HL-60/S4 (cell line): ENCODE data around the gene CELF2.

ENCODE experiments used
- in situ Hi-C: fragments of 300-500 bp; cut with MboI; formaldehyde crosslinking; loops from 2 replicates; pipeline ENCODE4 v1.14.3; 2022; ENCODE audit warnings: low sequenced_read_pairs

Gene CELF2

DNA sequence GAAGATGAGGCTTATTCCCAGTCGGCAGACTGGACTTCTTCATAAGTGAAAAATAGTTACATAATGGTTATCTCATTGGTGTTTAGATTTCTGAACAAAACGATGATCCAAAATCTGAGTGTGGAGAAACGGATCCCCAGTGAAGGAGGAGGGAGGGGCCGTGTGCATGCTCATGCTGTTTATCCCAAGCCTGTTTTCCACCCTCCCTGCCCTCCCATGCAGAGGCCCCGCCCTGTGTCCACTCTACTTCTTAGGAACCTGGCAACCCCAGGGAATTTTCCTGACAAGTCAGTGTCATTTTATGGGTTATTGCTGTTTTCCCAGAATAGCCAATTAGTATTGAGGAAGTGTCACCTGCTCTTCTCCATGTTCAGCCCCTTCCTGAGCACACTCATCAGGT is 174.0 kb downstream of the CELF2 start:
- in situ Hi-C loops = no loop called here

DNA sequence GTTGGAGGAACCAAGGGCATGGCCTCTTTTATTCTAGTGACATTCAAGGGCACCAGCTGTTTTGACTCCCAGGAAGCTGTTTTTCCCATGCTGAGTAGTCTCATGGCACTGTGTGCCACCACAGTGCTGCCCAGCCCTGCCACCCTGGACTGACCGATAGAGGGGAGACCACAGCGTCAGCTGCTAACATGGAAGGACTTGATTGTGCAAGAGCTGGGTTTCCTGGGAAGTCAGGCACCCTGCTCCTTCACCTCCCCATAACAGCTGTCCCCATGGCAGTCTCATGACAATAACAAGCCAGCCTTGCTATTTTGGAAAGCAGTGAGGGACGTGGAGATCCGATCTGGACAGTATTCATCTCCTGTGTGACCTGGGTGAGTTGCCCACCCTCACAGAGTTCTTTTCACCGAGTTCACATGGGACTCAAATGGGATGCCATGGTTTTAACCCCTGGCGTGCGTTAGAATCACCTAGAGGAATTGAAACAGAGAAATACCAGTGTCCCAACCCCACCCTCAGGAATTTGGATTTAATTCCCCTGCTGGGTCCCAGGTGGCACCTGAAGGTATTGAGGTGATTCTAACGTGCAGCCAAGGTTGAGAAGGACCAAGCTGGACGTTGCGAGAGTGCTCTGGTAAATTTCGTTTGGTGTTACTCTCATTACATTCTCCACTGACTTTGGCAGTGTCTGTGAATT is 174.8 kb downstream of the CELF2 start:
- in situ Hi-C loops = no loop called here

- in situ Hi-C loops = no loop called here
Observed at GRCh38 chr10:11193001-11193551, 175.4 kb downstream of the CELF2 start.

- in situ Hi-C loops = no loop called here
Observed at GRCh38 chr10:11194859-11195586, 177.4 kb downstream of the CELF2 start.

DNA sequence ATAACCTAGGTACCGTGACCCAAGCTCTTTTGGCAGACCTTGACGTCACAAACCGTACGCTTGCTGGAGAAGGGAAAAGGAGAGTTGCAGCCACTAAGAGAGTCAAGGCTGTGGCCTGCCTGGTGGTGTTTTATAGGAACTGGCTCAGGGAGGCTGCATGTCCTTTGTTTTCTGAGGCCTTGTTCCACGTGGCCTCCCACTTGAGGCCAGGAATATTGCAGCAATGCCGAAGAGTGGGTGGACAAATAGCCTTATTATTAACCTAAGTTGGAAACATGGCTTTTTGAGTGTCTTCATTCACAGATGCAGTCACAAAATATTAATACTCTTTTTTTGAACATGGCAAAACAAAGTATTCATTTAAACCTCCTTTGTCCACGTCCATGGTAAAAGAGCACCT is 178.0 kb downstream of the CELF2 start:
- in situ Hi-C loops = no loop called here

DNA sequence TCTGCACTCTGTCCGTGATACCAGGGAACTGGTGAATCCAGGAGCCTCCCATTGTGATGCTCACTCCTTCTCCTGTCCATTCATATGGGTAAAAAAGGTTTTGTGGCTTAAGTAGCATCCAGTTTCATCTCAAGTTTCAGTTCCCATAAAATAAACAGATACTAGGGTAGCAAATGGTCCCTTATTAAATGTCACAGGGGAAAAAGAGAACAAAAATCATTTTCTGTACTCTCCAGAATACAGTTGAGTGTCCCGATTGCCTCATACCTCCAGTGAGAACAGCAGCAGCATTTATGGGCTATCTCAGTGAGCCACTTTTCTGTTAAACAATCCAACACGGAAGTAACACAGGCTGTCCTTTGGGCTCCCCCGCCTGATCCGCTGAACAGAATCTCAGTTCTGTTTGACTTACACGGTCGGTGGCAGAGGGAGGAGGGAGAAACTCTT is 179.6 kb downstream of the CELF2 start:
- in situ Hi-C loops = no loop called here

DNA sequence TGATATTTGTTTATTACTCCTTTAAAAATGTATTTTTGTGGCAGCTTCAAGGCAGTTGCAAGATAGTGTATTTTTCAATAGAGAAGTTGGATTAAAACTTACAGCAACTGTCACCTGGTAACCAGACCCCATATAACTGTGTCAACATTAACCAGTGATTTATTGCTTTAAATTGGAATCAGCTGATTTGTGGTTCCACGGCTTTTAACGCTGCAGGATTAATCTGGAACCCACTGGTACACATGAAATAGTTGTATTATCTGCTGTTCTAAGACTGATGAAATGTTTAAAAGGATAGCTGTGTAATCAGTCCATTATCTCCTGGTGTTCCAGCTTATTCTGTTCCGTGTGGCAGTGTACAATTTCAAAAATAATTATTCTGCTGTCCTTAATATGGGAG is 180.2 kb downstream of the CELF2 start:
- in situ Hi-C loops = no loop called here

- in situ Hi-C loops = no loop called here
Observed at GRCh38 chr10:11201911-11202310, 184.2 kb downstream of the CELF2 start.

DNA sequence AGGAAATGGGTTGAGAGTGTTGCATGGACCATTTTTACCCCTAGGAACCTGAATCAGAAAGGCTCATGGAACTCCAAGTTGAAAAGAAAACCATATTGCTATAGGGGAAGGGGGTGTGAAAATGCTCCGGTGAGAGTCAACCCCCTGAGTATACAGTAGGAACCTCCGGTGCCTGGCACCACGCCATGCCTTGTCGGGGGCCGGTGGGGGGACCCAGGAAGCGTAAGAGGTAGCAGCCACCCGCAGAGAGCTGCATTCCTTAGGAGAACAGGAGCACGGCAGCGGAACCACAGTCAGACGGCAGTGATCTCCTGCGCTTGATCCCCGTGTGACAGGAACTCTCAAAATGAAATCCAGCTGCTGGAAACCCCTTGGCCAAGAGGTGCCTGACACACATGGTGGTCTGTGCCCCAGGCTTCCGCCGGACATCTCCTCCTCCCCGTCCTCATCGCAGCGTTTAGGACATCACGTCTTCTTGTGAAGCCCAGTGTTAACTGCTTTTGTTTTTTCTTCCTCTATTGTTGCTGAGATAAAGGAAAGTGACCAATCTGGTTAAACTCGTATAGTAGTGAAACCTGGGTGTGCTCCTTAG is 186.8 kb downstream of the CELF2 start:
- in situ Hi-C loops = no loop called here

GRCh38 chr10:11205030-11205772 is 187.5 kb downstream of the CELF2 start:
- in situ Hi-C loops = no loop called here

DNA sequence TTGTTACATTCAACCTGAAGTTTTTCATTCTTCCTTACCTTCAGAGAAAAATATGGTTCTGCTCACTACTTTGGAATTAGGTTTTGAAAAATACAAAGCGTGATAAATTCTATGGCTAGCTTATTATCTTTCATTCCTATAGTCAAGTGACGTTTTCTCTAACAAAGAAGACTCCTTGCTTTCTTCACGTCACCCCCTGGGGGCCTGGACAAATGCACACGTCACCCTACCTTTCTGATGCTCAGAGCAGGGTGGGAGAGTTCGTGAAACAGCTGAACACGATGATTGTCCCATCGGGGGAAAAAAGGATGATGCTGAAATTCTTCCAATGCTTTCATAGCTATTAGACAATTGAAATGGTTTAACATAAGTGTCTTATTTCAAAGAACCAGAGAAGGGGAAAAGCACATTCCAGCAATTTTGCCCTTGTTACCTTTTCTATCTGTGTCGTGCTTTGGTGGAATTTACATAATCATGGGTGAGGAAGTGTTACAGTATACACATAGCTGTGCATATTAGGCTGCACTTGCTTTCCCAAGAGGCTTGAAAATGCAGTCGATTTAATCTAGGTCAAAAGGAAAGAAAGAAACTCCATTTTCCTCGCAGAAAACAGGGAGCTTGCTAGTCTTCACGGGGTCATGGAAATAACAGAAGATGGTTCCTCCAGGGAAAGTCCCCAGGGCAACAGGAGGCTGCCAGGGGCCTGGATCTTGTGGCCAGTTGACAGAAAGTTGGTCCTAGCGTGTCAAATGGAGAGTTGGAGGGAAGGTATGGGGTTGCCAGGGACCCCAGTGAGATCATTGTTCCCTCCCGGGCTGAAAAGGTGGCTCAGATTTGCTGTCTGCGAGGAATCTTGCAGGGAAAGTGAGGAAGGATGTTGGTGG is 189.2 kb downstream of the CELF2 start:
- in situ Hi-C loops = no loop called here

DNA sequence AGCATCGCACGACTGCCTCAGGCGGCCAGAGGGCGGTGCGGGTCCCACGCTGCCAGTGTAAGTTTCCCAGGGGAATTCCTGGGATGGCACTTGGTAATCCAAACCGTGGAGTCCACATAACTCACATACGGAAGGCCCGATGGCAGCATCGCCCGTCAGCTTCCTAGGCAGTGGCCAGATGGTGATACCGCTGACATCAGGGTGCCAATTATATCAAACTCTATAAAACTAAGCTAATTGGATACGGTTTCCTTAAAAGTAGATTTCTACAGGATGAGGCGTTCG is 189.8 kb downstream of the CELF2 start:
- in situ Hi-C loops = no loop called here

DNA sequence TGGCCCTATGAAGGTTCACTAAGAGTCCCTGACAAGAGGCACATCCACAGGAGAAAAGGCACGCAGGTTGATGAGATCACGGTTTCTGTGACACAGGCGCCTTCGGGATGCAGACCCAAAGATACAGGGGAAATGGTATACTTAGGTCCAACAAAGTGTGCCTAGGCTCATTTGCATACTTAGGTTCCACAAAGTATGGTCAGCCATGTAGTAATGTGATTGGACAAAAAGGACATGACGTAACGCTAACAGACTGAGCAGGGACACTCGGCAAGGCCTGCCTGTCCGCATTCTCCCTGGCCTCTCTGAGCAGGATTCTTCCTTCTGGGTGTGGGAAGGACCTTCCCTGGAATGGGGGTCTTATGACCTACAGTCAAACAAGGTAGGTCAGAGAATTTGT is 190.6 kb downstream of the CELF2 start:
- in situ Hi-C loops = no loop called here

DNA sequence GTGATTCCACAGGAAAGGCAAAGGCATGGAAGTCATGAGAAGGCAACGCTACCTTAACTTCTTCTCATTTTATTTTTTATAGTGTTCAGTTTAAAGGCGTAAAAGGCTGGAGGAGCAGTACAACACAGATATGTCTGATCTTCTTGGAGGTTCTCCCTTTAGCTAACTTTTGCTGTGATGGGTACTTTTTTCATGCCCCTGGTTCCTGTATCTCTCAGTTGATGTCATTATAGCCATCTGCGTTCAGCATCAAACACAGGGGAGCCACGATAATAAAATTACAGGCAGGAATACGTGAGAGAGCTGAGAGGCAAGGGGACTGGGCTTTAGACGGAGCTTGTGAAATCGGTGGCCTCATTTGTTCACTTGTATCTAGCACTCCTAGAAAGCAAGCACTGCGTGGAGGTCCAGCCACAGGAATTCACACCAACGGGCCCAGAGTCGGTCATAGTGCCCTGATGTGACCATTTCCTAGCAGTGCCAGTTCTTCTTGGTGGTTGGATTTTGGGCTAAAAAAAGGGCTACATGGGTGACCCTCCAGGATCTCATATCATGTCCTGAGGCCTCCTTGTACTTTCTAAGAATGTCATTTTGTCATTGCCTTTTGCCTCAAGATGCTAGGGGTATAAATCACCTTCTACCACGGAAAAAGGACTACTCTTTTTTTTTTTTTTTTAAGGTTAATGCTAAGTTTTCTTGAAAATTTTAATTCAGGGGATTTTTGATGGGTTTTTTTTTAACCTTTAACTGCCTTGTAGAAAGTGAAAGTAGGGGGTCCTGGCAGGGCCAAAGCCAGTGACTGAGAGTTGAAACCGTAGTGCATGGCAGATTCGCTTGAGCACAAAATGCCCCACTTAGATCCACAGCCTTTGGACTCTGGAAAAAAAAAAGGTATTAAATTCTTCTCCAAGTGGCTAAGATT is 191.5 kb downstream of the CELF2 start:
- in situ Hi-C loops = no loop called here

GRCh38 chr10:11209830-11210181 is 192.1 kb downstream of the CELF2 start:
- in situ Hi-C loops = no loop called here

DNA sequence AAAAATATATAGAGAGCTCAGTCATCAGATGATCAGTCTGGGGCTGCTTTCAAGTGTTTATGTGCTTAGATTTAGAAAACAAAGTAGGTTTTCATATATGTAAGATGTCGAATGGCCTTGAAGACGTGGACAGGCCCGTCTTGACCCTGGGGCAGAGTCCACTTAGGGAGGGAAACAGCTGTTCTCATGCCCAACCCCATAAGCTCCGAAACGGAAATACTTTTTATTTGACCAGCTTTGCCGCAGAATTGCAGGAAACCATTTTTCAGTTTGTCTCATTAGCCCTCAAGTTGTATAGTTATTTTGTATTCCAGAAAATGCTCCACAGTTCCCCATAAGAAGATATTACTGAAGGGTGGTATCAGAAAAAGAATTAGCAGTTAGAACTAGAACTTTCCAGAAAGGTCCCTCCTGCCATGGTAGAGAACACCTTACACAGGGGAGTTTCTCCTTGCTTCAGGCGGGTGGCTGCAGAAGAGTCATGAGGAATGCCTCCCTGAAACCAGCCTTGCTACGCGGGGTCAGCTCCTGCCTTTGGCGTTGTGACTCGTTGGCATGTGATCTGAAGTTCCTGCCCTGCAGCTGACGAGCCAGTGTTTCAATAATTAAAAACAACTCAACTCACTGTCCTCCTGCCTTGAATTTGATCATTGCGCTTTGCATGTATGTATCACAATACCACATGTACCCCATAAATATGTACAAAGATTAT is 192.7 kb downstream of the CELF2 start:
- in situ Hi-C loops = no loop called here

- in situ Hi-C loops = no loop called here
Observed at GRCh38 chr10:11212288-11213085, 194.8 kb downstream of the CELF2 start.

- in situ Hi-C loops = no loop called here
Observed at GRCh38 chr10:11213137-11213536, 195.5 kb downstream of the CELF2 start.
